GM23338 (cell line): ENCODE measurements around the gene KLHL33. TPM values are rescaled to one million over a fixed set of nuclear protein-coding genes. Genes with fewer than 3 reads are reported as not detected.

Experiments used
- ATAC-seq: fragments of 200-7000 bp; cut with Tn5 transposase; 3 replicates; pipeline ENCODE4 v1.9.1; 2020
- DNase-seq: peaks from one replicate; pipeline ENCODE4 v3.0.0-alpha.2; 2015; ENCODE audit warnings: low spot score
- H2AFZ ChIP-seq: fragments of 200-600 bp; sonication (generic); 2 replicates; pipeline ENCODE4 v1.8.0; 2016; ENCODE audit warnings: antibody characterized with exemption, mild to moderate bottlenecking, moderate library complexity
- H3F3A ChIP-seq: fragments of 200-600 bp; sonication (generic); replicated peaks from 2 replicates; pipeline ENCODE4 v1.8.0; 2017; ENCODE audit warnings: antibody characterized with exemption, mixed run types, low read depth
- H3K27ac ChIP-seq: fragments of 200-600 bp; sonication (generic); 2 replicates; pipeline ENCODE4 v1.6.1; 2016; ENCODE audit warnings: low read depth
- H3K27me3 ChIP-seq: fragments of 200-600 bp; sonication (generic); 2 replicates; pipeline ENCODE4 v1.8.0; 2016; ENCODE audit warnings: mild to moderate bottlenecking, mixed run types, moderate library complexity; ENCODE audit not compliant: insufficient read depth
- H3K36me3 ChIP-seq: fragments of 200-600 bp; sonication (generic); 2 replicates; pipeline ENCODE4 v1.8.0; 2016; ENCODE audit warnings: mild to moderate bottlenecking; ENCODE audit not compliant: insufficient read depth
- H3K4me1 ChIP-seq: fragments of 200-600 bp; sonication (generic); 2 replicates; pipeline ENCODE4 v1.8.0; 2016; ENCODE audit warnings: mild to moderate bottlenecking, moderate library complexity; ENCODE audit not compliant: insufficient read depth
- H3K4me2 ChIP-seq: fragments of 200-600 bp; sonication (generic); 2 replicates; pipeline ENCODE4 v1.7.1; 2017; ENCODE audit warnings: mixed run types
- H3K4me3 ChIP-seq: fragments of 200-600 bp; sonication (generic); 2 replicates; pipeline ENCODE4 v1.6.1; 2016; ENCODE audit warnings: mixed run types
- H3K79me2 ChIP-seq: fragments of 200-600 bp; sonication (generic); replicated peaks from 2 replicates; pipeline ENCODE4 v1.8.0; 2017; ENCODE audit warnings: mild to moderate bottlenecking; ENCODE audit not compliant: insufficient read depth
- H3K9me2 ChIP-seq: fragments of 200-600 bp; sonication (generic); 2 replicates; pipeline ENCODE4 v1.8.0; 2017; ENCODE audit not compliant: insufficient read depth
- H4K20me1 ChIP-seq: fragments of 200-600 bp; sonication (generic); replicated peaks from 2 replicates; pipeline ENCODE4 v1.8.0; 2017; ENCODE audit warnings: mild to moderate bottlenecking; ENCODE audit not compliant: insufficient read depth
- H3K27ac Mint-ChIP-seq: 2 replicates; pipeline ENCODE4 v1.8.0; 2020; ENCODE audit warnings: inconsistent platforms, mild to moderate bottlenecking, moderate library complexity, mixed read lengths
- H3K27me3 Mint-ChIP-seq: 3 replicates; pipeline ENCODE4 v1.8.0; 2022; ENCODE audit warnings: low read depth, mild to moderate bottlenecking, moderate library complexity, mixed read lengths, inconsistent platforms; ENCODE audit not compliant: insufficient read depth, poor library complexity
- H3K36me3 Mint-ChIP-seq: 3 replicates; pipeline ENCODE4 v1.8.0; 2021; ENCODE audit warnings: low read depth, mild to moderate bottlenecking, inconsistent platforms, moderate library complexity, mixed read lengths
- H3K4me1 Mint-ChIP-seq: 3 replicates; pipeline ENCODE4 v1.8.0; 2020; ENCODE audit warnings: mild to moderate bottlenecking, inconsistent platforms, mixed read lengths
- H3K4me3 Mint-ChIP-seq: 3 replicates; pipeline ENCODE4 v1.8.0; 2021; ENCODE audit warnings: moderate library complexity, mild to moderate bottlenecking, inconsistent platforms, mixed read lengths
- H3K9me3 Mint-ChIP-seq: 3 replicates; pipeline ENCODE4 v1.8.0; 2020; ENCODE audit warnings: moderate library complexity, mild to moderate bottlenecking, inconsistent platforms, mixed read lengths
- CREB1 ChIP-seq: fragments of 250-450 bp; sonication (Bioruptor Pico); IDR thresholded peaks from 2 replicates; pipeline ENCODE4 v1.5.0; 2020; ENCODE audit warnings: low read depth, mild to moderate bottlenecking, moderate library complexity
- EZH2 ChIP-seq: fragments of 200-600 bp; sonication (generic); IDR thresholded peaks from one replicate; pipeline ENCODE4 v1.8.0; 2017; ENCODE audit warnings: antibody characterized with exemption, mild to moderate bottlenecking, low read depth; ENCODE audit not compliant: unreplicated experiment
- EZH2phosphoT487 ChIP-seq: fragments of 200-600 bp; sonication (generic); IDR thresholded peaks from one replicate; pipeline ENCODE4 v1.8.1; 2018; ENCODE audit warnings: antibody characterized with exemption; ENCODE audit not compliant: unreplicated experiment
- JUNB ChIP-seq: IDR thresholded peaks from one replicate; pipeline ENCODE4 v1.6.1; 2016; ENCODE audit warnings: antibody characterized with exemption; ENCODE audit not compliant: unreplicated experiment
- NANOG ChIP-seq: IDR thresholded peaks from 2 replicates; pipeline ENCODE4 v1.6.1; 2016; ENCODE audit warnings: antibody characterized with exemption, borderline replicate concordance
- POLR2AphosphoS5 ChIP-seq: IDR thresholded peaks from 2 replicates; pipeline ENCODE4 v1.6.1; 2016; ENCODE audit warnings: antibody characterized with exemption, low read depth
- STAT1 ChIP-seq: IDR thresholded peaks from one replicate; pipeline ENCODE4 v1.6.1; 2016; ENCODE audit warnings: antibody characterized with exemption; ENCODE audit not compliant: unreplicated experiment
- ZNF114 ChIP-seq: fragments of 250-450 bp; sonication (Bioruptor Pico); IDR thresholded peaks from 2 replicates; pipeline ENCODE4 v1.5.0; 2020; ENCODE audit warnings: mild to moderate bottlenecking, moderate library complexity
- ZNF331 ChIP-seq: fragments of 250-450 bp; sonication (Bioruptor Pico); IDR thresholded peaks from 2 replicates; pipeline ENCODE4 v1.5.0; 2020; ENCODE audit warnings: low read depth, mild to moderate bottlenecking, moderate library complexity
- polyA plus RNA-seq: library from polyadenylated mRNA; unstranded; fragments of >200 nt; fragmentation: Nextera tagmentation; extraction: Ambion mirVana; gene quantifications from 2 replicates; pipeline ENCODE4 v1.2.1, GENCODE V29; 2016
- total RNA-seq: library from RNA; depleted of rRNA; stranded (reverse); fragments of >200 nt; shearing (Covaris generic); gene quantifications from 2 replicates; pipeline ENCODE4 v1.2.3, GENCODE V29; 2014
- TF ChIP-seq, protein P1 (sequence below), 2 experiments: fragments of 200-600 bp in 1 of 2; sonication (generic) in 1 of 2; conservative IDR thresholded peaks; 2 replicates each; pipeline versions ENCODE4 v1.5.1 to v1.6.1; 2016 to 2017; ENCODE audit warnings: antibody characterized with exemption in 2 of 2, low read depth in 2 of 2, mild to moderate bottlenecking in 2 of 2, moderate library complexity in 1 of 2
- TF ChIP-seq, protein P2 (sequence below): fragments of 250-450 bp; sonication (Bioruptor Pico); IDR thresholded peaks from 2 replicates; pipeline ENCODE4 v1.5.0; 2020; ENCODE audit warnings: mild to moderate bottlenecking, moderate library complexity
- TF ChIP-seq, protein P3 (sequence below): IDR thresholded peaks from 2 replicates; pipeline ENCODE4 v1.6.1; 2016; ENCODE audit warnings: antibody characterized with exemption
- TF ChIP-seq, protein P4 (sequence below): IDR thresholded peaks from one replicate; pipeline ENCODE4 v1.6.1; 2018; ENCODE audit warnings: antibody characterized with exemption; ENCODE audit not compliant: unreplicated experiment

KLHL33 gene
- total and polyA plus RNA-seq, 2 experiments from 2014 or later, result 0.15 to 0.35 TPM

DNA sequence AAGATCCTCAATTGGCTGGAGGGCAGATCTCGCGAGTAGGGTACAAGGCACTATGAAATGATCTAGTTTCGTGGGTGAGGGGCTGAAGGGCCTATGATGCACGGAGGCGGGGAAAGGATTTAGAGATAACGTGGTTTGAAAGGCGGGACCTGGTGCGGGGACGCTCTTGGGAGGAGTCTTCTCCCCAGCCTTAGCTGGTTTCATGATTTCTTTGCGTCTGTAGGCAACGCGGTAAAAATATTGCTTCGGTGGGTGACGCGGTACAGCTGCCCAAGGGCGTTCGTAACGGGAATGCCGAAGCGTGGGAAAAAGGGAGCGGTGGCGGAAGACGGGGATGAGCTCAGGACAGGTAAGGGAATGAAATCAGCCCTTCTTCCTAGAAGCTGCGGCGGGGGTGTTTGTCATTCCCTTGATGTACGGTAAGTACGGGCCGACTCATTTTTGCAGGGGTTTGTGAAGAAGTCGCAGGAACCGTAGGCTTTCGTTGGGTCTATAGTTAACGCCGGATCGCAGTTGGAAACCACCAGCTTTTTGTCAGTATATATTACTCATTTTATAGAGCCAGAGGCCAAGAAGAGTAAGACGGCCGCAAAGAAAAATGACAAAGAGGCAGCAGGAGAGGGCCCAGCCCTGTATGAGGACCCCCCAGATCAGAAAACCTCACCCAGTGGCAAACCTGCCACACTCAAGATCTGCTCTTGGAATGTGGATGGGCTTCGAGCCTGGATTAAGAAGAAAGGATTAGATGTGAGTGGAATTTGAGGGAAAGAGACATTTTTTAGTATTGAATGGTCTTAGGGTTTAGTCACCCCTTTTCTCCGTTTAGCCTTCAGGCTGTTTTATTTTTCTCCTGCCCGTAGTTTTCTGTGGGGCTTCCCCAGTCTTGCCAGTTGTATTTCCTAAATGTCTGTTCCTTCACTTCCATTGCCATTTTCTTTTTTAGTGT is 19.7 kb upstream of the KLHL33 start:
- peaks cover 4% of the 10 kb centered on the region; the same call in 2 of the 3 replicates for H3K9me3 Mint-ChIP-seq

More for the DNA sequence above, 19.7 kb upstream of the KLHL33 start:
- no peaks in the 10 kb centered on the region for H3K27me3 ChIP-seq
- Mint-ChIP-seq H3K27ac (no peak overlapping the region), H3K27me3 (peaks cover 7% of the 10 kb centered on the region), H3K36me3 (peaks cover 23% of the 10 kb centered on the region), H3K4me1 (peaks cover 16% of the 10 kb centered on the region), H3K4me3 (no peak overlapping the region)
- peaks cover 46% of the 10 kb centered on the region for H3K79me2 ChIP-seq
- peak overlapping the region; percentile 92 for H3K27ac ChIP-seq
- no peak overlapping the region for H2AFZ ChIP-seq
- H3K4me3 ChIP-seq, result peak overlapping the region; percentile 65
- peak; percentile 41 for ATAC-seq
- peak; percentile 82 for DNase-seq
- no peaks in the 10 kb centered on the region for H3K9me2 ChIP-seq
- H3K4me2 ChIP-seq, result peak overlapping the region; percentile 98
- TF ChIP-seq EZH2phosphoT487 (no peak), STAT1 (no peak), EZH2 (no peak), ZNF331 (CRISPR knock-in tag) (no peak), ZNF114 (CRISPR knock-in tag) (no peak), NANOG (no peak), CREB1 (no peak), JUNB (no peak), POLR2AphosphoS5 (no peak)
- TF ChIP-seq, protein P1, sequence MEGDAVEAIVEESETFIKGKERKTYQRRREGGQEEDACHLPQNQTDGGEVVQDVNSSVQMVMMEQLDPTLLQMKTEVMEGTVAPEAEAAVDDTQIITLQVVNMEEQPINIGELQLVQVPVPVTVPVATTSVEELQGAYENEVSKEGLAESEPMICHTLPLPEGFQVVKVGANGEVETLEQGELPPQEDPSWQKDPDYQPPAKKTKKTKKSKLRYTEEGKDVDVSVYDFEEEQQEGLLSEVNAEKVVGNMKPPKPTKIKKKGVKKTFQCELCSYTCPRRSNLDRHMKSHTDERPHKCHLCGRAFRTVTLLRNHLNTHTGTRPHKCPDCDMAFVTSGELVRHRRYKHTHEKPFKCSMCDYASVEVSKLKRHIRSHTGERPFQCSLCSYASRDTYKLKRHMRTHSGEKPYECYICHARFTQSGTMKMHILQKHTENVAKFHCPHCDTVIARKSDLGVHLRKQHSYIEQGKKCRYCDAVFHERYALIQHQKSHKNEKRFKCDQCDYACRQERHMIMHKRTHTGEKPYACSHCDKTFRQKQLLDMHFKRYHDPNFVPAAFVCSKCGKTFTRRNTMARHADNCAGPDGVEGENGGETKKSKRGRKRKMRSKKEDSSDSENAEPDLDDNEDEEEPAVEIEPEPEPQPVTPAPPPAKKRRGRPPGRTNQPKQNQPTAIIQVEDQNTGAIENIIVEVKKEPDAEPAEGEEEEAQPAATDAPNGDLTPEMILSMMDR (conservative IDR thresholded peaks at IDR 0.05; ENCODE audit: low read depth in 2 of 2), result no peak
- TF ChIP-seq, protein P2, sequence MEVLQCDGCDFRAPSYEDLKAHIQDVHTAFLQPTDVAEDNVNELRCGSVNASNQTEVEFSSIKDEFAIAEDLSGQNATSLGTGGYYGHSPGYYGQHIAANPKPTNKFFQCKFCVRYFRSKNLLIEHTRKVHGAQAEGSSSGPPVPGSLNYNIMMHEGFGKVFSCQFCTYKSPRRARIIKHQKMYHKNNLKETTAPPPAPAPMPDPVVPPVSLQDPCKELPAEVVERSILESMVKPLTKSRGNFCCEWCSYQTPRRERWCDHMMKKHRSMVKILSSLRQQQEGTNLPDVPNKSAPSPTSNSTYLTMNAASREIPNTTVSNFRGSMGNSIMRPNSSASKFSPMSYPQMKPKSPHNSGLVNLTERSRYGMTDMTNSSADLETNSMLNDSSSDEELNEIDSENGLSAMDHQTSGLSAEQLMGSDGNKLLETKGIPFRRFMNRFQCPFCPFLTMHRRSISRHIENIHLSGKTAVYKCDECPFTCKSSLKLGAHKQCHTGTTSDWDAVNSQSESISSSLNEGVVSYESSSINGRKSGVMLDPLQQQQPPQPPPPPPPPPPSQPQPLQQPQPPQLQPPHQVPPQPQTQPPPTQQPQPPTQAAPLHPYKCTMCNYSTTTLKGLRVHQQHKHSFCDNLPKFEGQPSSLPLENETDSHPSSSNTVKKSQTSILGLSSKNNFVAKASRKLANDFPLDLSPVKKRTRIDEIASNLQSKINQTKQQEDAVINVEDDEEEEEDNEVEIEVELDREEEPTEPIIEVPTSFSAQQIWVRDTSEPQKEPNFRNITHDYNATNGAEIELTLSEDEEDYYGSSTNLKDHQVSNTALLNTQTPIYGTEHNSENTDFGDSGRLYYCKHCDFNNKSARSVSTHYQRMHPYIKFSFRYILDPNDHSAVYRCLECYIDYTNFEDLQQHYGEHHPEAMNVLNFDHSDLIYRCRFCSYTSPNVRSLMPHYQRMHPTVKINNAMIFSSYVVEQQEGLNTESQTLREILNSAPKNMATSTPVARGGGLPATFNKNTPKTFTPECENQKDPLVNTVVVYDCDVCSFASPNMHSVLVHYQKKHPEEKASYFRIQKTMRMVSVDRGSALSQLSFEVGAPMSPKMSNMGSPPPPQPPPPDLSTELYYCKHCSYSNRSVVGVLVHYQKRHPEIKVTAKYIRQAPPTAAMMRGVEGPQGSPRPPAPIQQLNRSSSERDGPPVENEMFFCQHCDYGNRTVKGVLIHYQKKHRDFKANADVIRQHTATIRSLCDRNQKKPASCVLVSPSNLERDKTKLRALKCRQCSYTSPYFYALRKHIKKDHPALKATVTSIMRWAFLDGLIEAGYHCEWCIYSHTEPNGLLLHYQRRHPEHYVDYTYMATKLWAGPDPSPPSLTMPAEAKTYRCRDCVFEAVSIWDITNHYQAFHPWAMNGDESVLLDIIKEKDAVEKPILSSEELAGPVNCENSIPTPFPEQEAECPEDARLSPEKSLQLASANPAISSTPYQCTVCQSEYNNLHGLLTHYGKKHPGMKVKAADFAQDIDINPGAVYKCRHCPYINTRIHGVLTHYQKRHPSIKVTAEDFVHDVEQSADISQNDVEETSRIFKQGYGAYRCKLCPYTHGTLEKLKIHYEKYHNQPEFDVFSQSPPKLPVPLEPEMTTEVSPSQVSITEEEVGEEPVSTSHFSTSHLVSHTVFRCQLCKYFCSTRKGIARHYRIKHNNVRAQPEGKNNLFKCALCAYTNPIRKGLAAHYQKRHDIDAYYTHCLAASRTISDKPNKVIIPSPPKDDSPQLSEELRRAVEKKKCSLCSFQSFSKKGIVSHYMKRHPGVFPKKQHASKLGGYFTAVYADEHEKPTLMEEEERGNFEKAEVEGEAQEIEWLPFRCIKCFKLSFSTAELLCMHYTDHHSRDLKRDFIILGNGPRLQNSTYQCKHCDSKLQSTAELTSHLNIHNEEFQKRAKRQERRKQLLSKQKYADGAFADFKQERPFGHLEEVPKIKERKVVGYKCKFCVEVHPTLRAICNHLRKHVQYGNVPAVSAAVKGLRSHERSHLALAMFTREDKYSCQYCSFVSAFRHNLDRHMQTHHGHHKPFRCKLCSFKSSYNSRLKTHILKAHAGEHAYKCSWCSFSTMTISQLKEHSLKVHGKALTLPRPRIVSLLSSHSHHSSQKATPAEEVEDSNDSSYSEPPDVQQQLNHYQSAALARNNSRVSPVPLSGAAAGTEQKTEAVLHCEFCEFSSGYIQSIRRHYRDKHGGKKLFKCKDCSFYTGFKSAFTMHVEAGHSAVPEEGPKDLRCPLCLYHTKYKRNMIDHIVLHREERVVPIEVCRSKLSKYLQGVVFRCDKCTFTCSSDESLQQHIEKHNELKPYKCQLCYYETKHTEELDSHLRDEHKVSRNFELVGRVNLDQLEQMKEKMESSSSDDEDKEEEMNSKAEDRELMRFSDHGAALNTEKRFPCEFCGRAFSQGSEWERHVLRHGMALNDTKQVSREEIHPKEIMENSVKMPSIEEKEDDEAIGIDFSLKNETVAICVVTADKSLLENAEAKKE (CRISPR knock-in tag), result no peak
- TF ChIP-seq, protein P3, sequence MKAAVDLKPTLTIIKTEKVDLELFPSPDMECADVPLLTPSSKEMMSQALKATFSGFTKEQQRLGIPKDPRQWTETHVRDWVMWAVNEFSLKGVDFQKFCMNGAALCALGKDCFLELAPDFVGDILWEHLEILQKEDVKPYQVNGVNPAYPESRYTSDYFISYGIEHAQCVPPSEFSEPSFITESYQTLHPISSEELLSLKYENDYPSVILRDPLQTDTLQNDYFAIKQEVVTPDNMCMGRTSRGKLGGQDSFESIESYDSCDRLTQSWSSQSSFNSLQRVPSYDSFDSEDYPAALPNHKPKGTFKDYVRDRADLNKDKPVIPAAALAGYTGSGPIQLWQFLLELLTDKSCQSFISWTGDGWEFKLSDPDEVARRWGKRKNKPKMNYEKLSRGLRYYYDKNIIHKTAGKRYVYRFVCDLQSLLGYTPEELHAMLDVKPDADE, result no peak
- TF ChIP-seq, protein P4, sequence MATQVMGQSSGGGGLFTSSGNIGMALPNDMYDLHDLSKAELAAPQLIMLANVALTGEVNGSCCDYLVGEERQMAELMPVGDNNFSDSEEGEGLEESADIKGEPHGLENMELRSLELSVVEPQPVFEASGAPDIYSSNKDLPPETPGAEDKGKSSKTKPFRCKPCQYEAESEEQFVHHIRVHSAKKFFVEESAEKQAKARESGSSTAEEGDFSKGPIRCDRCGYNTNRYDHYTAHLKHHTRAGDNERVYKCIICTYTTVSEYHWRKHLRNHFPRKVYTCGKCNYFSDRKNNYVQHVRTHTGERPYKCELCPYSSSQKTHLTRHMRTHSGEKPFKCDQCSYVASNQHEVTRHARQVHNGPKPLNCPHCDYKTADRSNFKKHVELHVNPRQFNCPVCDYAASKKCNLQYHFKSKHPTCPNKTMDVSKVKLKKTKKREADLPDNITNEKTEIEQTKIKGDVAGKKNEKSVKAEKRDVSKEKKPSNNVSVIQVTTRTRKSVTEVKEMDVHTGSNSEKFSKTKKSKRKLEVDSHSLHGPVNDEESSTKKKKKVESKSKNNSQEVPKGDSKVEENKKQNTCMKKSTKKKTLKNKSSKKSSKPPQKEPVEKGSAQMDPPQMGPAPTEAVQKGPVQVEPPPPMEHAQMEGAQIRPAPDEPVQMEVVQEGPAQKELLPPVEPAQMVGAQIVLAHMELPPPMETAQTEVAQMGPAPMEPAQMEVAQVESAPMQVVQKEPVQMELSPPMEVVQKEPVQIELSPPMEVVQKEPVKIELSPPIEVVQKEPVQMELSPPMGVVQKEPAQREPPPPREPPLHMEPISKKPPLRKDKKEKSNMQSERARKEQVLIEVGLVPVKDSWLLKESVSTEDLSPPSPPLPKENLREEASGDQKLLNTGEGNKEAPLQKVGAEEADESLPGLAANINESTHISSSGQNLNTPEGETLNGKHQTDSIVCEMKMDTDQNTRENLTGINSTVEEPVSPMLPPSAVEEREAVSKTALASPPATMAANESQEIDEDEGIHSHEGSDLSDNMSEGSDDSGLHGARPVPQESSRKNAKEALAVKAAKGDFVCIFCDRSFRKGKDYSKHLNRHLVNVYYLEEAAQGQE, result no peak
- H3K36me3 ChIP-seq, result peaks cover 26% of the 10 kb centered on the region
- H4K20me1 ChIP-seq, result peaks cover 10% of the 10 kb centered on the region
- peaks cover 29% of the 10 kb centered on the region for H3K4me1 ChIP-seq
- H3F3A ChIP-seq, result peaks cover 27% of the 10 kb centered on the region; the same call in 1 of the 2 replicates
